GM21528 (cell line): Measurements from ENCODE around the gene PSME1.

ENCODE experiments used
- ATAC-seq: cut with Tn5 transposase; IDR thresholded peaks from one replicate; pipeline ENCODE4 v1.9.1; 2021; ENCODE audit warnings: mild to moderate bottlenecking, moderate library complexity; ENCODE audit not compliant: unreplicated experiment, low FRiP score

The PSME1 gene

DNA sequence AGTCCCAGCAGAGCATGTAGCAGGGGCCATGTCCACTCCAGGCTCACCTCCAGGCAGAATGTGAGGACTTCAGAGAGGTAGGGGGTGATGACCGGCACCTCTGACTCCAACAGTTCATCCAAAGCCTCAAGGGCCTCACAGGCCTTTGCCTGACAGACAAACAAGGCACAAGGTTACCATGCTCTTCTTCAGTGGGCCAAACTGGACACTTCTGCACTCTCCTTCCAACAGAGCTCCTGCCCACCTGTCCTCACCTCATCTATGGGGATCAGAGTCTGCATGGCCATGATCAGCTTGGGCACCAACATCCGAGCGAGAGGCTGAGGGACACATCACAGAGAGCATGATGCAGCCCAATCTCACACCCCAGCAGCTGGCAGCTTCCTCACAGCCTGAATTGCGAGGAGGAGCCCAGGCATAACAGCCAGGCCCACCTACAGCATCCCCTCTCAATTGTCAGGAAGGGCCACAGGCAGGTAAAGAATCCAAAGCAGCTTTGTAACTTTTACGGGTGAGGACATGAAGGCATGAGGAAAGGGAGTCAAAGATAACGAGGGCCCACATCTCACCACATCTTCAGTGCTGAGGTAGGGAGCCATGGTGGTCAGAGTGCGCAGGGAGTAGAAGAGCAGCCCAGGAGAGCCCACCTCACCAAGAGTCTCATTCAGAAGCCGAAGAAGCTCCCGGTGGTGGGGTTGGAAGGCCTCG lies 51.0 kb downstream of the PSME1 start:
- ATAC-seq, result no peak

DNA sequence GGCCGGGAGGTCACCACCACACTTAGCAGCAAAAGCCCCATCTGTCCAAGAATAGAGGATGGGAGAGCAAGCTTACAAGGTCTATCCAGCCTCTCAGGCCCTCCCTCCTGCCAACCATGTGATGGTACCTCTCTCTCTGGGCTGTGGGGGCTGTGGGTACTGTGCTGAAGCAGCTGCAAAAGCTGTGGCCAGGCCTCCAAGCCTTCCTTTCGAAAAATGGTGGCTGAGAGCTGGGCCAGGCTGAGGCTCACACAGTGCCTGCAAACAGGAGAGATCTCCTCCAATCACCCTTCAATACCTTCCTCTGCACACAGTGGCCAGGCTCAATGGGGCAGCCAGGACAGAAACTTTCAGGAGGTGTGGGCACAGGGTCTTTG lies 51.5 kb downstream of the PSME1 start:
- ATAC-seq, result no peak
